ENCODE measurements around the gene GLO1. TPM values are rescaled to one million over a fixed set of nuclear protein-coding genes. Genes with fewer than 3 reads are reported as not detected.
A peak's percentile ranks its signal among the peaks of the same experiment; 100 is the strongest.

The GLO1 gene
- total RNA-seq, 4 donors from 2014 or later = 70.7 to 124 (median 89.6) TPM

DNA sequence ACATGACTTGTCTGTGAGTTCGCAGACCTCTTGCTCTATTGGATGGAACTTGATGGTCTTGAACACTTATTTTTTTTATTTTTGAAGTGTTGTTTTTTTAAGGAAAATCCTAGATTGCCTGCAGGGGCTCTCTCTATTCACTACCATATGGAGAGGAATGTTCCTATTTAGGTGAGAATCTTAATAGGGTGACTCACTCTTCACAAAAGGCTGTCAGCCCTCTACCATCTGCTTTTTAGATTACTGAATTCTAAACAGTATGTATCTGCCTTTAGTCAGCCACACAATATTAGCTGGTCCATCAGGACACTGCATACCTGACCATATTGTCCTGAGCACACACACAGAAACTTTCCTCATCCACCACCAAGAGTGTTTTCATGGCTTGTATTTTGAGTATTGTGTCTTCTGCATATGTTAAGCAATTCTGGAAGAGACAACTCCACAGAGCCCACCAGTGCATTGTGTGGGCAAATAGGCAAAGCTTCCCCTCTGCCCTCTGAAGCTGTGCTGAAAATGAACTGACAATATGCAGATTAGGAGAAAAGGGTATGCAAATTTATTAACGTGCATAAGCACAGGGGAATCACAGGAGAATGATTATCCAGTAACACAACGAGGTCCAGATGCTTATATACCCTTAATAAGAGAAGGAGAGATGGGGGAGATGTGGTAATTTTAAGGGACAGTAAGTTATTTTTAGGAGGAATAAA lies 56.6 kb downstream of the GLO1 start:
- intact Hi-C loops (cut with DNase I; ENCODE audit: low total_unique reads) = no loop called here

DNA sequence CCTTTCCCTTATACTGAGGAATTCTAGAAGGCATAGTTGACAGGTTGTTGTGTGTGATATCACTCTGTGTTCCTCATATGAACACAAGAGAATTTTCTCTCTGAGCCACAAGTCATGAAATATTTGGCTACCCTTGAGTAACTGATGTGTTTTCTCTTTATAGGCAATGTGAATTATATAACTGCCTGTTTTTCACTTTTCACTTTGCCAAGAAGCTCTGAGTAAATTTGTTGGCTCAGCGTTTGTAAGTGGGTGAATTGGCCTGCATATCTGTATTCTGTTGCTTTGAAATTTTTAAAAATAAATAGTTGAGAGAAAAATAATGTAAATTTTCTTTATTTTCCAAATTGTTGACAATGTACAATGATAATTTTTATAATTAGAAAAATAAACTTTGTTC lies 58.0 kb downstream of the GLO1 start:
- WGBS, 2 donors = 26 to 36% methylated on average over 1 of the region's 1 CpG
- no peak for DNase-seq (ENCODE audit: low spot score in 2 of 2)
- no peak for TF ChIP-seq POLR2A (IDR thresholded peaks at IDR 0.05)
- TF ChIP-seq, protein P1, sequence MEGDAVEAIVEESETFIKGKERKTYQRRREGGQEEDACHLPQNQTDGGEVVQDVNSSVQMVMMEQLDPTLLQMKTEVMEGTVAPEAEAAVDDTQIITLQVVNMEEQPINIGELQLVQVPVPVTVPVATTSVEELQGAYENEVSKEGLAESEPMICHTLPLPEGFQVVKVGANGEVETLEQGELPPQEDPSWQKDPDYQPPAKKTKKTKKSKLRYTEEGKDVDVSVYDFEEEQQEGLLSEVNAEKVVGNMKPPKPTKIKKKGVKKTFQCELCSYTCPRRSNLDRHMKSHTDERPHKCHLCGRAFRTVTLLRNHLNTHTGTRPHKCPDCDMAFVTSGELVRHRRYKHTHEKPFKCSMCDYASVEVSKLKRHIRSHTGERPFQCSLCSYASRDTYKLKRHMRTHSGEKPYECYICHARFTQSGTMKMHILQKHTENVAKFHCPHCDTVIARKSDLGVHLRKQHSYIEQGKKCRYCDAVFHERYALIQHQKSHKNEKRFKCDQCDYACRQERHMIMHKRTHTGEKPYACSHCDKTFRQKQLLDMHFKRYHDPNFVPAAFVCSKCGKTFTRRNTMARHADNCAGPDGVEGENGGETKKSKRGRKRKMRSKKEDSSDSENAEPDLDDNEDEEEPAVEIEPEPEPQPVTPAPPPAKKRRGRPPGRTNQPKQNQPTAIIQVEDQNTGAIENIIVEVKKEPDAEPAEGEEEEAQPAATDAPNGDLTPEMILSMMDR (IDR thresholded peaks at IDR 0.05) = no peak
- no peak overlapping the region for H3K4me3 ChIP-seq (ENCODE audit: low read depth, poor library complexity, severe bottlenecking)
- intact Hi-C loops (cut with DNase I; ENCODE audit: low total_unique reads) = no loop called here

More for the DNA sequence above, 56.6 kb downstream of the GLO1 start:
- DNase-seq (ENCODE audit: low spot score in 2 of 2) = no peak
- no peak overlapping the region for H3K4me3 ChIP-seq (ENCODE audit: low read depth, poor library complexity, severe bottlenecking)
- TF ChIP-seq, protein P1 (IDR thresholded peaks at IDR 0.05) = no peak
- no peak for TF ChIP-seq POLR2A (IDR thresholded peaks at IDR 0.05)
- WGBS, 2 donors = 76 to 81% methylated on average over 3 of the region's 3 CpGs

DNA sequence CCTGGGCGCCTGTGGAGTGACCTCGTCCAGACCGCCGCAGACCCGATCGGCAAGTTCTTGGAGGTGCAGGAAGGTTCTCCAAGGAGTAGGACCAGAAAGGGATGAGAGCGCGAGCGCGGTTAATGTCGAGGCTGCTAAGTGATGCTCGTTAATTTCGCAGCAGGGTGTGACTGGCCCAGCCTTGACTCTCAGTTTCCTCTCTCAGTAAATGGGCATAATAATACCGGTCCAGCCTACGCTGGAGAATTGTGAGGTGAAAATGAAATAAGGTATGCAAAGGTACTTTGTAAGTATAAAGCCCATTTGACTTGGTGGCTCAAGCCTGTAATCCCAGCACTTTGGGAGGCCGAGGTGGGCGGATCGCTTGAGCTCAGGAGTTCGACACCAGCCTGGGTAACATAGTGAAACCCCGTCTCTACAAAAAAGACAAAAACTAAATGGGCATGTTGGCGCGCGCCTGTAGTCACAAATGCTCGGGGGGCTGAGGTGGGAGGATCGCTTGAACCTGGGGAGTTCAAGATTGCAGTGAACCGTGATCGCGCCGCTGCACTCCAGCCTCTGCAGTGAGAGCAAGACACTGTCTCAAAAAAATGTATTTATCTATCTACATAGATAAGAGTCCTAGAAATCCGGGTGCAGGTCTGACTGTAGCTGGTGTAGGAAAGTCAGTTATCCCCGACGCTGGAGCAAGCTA lies 62.6 kb downstream of the GLO1 start:
- 10 to 13% methylated on average over 28 to 31 of the region's 32 CpGs for WGBS, 2 donors
- H3K4me3 ChIP-seq (ENCODE audit: low read depth, poor library complexity, severe bottlenecking) = peak overlapping the region; percentile 96
- DNase-seq (ENCODE audit: low spot score in 2 of 2) = no peak
- TF ChIP-seq POLR2A (IDR thresholded peaks at IDR 0.05) = no peak
- TF ChIP-seq, protein P1 (IDR thresholded peaks at IDR 0.05) = no peak
- intact Hi-C loops (cut with DNase I; ENCODE audit: low total_unique reads) = no loop called here

DNA sequence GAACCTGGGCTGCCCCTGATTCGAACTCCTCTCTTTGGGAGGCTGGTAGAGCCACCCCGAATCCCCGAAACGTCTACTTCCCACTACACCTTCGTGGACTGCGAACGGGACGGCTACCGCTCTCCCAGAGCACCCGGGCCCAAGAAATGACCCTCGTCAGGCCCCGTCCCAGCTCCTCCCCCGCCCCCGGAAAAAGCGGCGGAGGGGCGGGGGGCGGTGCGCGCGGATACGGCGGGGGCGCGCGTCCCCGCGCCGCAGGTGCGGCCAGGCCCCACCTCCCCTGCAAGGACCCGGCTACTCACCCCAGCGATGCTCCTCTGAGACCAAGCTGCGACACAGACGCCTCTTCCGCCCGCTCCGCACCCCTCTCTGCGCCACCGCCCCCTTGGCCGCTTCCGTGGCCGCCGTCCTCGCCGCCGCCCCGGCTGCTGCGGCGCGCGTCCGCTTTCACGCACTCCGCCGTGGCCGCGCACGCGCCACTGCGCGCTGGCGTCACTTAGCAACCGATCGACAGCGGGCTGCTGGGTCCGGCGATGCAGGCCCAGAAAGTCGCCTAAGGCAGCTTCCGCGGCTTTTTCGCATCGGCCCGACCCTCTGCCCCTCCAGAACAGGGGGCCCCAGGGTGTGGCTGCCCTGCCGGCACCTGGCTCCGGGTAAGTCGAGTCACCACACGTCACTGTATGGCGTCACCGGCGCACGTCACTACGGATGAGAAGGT lies 63.3 kb downstream of the GLO1 start, which contains the start of gene BTBD9:
TSS of gene BTBD9 (minus strand) at position 432 of the 718 bp plus-strand sequence.
- DNase-seq (ENCODE audit: low spot score in 2 of 2) = peak; percentile 69 to 94
- 0% methylated on average over 11 to 39 of the region's 82 CpGs for WGBS, 2 donors
- peak within 1 kb of the TSS; percentile 96 for H3K4me3 ChIP-seq (ENCODE audit: low read depth, poor library complexity, severe bottlenecking)
- intact Hi-C loops (cut with DNase I; ENCODE audit: low total_unique reads) = no loop called here
- TF ChIP-seq, protein P1 (IDR thresholded peaks at IDR 0.05) = no peak
- no peak for TF ChIP-seq POLR2A (IDR thresholded peaks at IDR 0.05)

DNA sequence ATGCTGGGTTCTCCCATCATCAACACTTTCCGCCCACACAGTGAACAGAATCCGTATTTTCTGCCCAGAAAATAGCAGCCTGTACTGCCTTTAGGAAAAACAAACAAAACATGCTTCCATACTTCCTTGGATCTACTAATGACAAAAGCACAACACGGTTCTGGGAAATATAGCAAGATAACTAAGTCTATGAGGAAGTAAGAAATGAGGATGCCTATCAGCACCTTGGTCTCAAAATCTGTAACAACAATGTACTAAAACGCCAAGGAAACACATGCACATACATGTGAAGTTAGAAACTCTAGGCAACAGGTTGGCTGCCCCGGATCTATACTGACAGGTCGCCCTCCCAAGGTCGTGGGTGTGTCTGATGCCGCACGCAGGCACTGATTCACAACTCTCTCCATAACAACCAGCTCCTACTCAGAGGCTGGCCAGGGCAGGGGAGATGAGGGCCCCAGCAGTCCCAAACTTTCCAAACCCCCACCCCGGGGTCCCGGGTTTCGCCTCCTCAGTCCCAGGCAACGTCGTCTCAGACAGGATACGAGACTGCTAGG lies 63.9 kb downstream of the GLO1 start:
- intact Hi-C loops (cut with DNase I; ENCODE audit: low total_unique reads) = no loop called here
- peak in 1 of 2 donors; percentile 32 for DNase-seq (ENCODE audit: low spot score in 2 of 2)
- H3K4me3 ChIP-seq (ENCODE audit: low read depth, poor library complexity, severe bottlenecking) = peak overlapping the region; percentile 96
- WGBS, 2 donors = 5 to 8% methylated on average over 9 to 15 of the region's 15 CpGs
- TF ChIP-seq POLR2A (IDR thresholded peaks at IDR 0.05) = no peak
- TF ChIP-seq, protein P1 (IDR thresholded peaks at IDR 0.05) = no peak

Data from lower leg skin (tissue), 4 donors.